OCI-LY3 (cell line): Measurements from ENCODE around the gene BAIAP2L1.

ENCODE experiments used
- EZH2phosphoT487 ChIP-seq: fragments of 200-600 bp; shearing (Covaris generic); IDR thresholded peaks from 2 replicates; pipeline ENCODE4 v1.6.1; 2018; ENCODE audit warnings: antibody characterized with exemption, mixed run types, low read depth
- TF ChIP-seq, protein P1 (sequence below): fragments of 200-600, 300-600 bp; sonication (generic); IDR thresholded peaks from 2 replicates; pipeline ENCODE4 v1.5.1; 2014; ENCODE audit warnings: antibody characterized with exemption, low read length, low read depth

DNA sequence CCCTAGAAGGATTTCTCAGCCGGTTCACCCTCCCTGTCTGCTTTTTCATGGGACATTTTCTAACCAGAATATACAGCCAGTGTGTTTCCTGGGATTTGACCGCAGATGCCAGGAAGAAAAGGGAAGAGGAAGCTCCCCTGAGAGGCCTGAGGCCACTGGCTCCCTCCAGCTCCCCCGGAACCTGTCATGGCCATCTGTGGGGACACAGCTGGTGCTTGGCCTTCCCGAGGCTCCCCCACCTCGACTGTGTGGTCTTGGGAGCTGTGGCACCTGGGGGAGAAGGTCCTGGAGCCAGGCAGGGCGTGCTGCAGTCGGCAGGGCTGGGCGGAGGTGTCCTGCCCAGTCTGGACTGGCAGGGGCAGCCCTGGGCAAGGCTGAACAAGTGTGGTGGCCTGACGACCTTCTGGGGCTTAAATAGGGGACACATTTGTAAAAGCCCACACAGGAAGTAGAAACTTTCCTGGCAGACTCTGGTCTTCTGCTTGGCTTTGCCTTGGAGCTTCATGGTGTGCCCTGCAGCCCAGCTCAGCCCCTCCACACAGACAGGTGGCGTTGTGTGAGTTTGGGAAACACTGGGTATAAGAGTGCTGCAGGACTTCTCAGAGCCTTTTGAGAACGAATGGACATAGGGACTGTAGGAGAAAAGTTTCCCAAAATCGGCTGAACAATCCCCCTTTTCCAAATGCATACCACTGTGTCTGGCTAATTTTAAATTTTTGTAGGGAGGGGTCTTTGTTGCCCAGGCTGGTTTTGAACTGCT lies 112.6 kb downstream of the BAIAP2L1 start:
- TF ChIP-seq, protein P1, sequence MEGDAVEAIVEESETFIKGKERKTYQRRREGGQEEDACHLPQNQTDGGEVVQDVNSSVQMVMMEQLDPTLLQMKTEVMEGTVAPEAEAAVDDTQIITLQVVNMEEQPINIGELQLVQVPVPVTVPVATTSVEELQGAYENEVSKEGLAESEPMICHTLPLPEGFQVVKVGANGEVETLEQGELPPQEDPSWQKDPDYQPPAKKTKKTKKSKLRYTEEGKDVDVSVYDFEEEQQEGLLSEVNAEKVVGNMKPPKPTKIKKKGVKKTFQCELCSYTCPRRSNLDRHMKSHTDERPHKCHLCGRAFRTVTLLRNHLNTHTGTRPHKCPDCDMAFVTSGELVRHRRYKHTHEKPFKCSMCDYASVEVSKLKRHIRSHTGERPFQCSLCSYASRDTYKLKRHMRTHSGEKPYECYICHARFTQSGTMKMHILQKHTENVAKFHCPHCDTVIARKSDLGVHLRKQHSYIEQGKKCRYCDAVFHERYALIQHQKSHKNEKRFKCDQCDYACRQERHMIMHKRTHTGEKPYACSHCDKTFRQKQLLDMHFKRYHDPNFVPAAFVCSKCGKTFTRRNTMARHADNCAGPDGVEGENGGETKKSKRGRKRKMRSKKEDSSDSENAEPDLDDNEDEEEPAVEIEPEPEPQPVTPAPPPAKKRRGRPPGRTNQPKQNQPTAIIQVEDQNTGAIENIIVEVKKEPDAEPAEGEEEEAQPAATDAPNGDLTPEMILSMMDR: no peak
- TF ChIP-seq EZH2phosphoT487: no peak
